CD4-positive, alpha-beta T cell treated with Interferon gamma for 1 hour (primary cell): ENCODE data around the gene KLF16.

Experiments used
- DNase-seq: peaks from one replicate; pipeline ENCODE4 v3.0.0-alpha.2; 2020

KLF16 gene

DNA sequence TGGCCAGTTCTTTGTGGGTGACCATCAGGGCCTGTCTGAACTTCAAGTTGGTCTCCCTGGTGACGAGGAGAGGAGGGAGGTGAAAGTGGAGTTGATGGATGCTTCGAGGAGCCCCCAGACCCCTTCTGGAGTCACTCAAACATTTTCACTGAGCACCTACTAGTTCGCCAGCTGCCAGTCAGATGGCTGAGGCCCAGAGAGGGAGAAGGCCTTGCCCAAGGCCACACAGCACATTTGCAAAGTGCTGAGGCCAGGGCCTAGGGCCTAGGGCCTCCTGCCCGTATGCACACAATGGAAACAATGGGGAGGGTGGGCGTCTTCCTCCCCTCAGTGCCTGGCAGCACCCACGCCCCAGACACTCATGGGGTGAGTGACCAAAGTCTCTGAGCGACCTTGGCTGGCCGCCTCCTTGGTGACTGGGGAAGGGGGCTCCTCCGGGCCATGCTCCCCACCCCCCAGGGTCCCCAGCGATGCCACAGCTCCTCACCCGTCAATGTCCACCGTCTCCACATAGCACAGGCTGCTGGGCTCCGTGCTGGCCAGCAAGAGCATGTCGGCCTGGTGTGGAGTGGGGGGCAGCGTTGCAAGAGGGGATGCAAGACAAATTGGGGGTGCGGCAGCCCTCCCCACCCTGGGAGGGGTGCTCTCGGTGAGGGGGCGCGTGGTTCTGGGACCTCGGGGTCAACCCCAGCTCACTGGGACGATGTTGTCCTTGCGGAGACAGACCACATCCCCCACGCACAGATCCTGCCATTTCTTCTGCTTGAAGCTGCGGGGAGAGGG, 57.8 kb downstream of the KLF16 start:
- DNase-seq = no peak

DNA sequence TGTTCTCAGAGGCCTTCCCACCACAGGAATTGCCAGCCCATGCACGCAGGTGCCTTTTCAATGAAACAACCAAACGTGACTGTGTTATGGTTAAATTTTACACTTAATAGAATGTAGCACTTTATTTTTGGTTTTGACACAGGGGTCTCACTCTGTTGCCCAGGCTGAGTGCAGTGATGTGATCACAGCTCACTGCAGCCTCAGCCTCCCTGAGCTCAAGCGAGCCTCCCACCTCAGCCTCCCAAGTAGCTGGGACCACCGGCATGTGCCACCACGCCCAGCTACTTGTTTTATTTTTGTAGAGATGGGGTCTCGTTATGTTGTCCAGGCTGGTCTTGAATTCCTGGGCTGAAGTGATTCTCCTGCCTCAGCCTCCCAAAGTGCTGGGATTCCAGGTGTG, 58.5 kb downstream of the KLF16 start:
- no peak for DNase-seq
